ENCODE results near the gene DLG2.

Gene DLG2

DNA sequence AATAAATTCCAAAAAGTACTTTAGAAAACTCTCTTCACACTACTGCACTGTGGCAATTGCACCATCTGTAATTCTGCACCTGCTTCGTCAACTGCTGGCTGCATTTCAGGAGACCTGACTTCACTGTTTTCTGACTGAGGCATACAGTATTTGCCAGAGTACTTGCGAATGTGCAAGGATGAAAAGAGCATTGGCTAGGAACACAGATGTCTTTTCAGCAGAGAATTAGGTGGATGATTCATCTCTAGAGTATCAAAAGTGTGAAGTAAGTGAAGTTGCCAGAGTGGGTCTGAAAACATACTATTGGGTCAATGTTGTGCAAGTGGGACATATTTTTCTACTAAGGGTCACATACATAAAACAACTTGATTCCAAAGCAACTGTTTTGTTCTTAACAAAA is 1913.4 kb downstream of the DLG2 start:
- TF ChIP-seq, protein P1, sequence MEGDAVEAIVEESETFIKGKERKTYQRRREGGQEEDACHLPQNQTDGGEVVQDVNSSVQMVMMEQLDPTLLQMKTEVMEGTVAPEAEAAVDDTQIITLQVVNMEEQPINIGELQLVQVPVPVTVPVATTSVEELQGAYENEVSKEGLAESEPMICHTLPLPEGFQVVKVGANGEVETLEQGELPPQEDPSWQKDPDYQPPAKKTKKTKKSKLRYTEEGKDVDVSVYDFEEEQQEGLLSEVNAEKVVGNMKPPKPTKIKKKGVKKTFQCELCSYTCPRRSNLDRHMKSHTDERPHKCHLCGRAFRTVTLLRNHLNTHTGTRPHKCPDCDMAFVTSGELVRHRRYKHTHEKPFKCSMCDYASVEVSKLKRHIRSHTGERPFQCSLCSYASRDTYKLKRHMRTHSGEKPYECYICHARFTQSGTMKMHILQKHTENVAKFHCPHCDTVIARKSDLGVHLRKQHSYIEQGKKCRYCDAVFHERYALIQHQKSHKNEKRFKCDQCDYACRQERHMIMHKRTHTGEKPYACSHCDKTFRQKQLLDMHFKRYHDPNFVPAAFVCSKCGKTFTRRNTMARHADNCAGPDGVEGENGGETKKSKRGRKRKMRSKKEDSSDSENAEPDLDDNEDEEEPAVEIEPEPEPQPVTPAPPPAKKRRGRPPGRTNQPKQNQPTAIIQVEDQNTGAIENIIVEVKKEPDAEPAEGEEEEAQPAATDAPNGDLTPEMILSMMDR (IDR thresholded peaks at IDR 0.05; ENCODE audit: insufficient read depth, missing control alignments), result no peak
- DNase-seq (ENCODE audit: insufficient read length, low spot score), result no peak
- no peak for FAIRE-seq

DNA sequence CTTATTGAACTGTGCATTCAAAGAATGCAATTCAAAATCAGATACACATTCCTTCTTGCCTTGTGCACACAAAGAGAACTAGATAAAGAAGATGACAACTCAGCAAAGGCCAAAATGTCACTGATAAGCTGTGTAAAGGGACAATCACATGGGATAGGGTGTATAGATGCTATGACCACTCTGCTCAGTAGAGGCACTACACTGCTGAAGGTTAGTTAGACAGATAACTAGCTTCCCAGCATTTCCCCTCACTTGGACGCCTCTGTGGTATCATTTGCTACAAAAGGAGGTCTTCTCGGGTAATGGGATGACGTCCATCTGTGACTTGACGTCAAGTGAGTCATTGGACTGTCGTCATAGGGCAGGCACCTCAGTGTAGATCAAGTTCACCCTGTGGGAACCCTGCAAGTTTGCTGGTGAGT is 1916.0 kb downstream of the DLG2 start:
- TF ChIP-seq, protein P1 (IDR thresholded peaks at IDR 0.05; ENCODE audit: insufficient read depth, missing control alignments), result no peak
- FAIRE-seq (no peak), DNase-seq (ENCODE audit: insufficient read length, low spot score) (no peak)

DNA sequence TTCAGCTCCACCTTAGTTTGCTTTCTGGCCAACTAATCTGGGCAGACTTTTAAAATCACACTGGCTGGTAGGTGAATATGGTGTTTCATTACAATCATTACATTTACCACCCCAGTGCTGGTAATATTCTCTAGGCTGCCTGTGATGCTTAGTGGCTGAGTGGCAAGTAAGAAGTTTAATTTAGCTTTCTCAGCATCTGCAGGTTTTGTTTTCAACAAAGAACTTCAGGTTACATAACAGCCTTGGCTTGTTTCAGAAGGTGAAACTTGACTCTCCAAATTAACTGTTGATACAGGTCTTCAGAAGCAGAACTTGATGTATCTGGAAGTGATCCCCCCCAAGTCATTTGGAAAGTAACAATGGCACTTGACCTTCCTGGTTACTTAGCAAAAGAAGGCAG is 1917.7 kb downstream of the DLG2 start:
- FAIRE-seq, result no peak
- TF ChIP-seq, protein P1 (IDR thresholded peaks at IDR 0.05; ENCODE audit: insufficient read depth, missing control alignments), result no peak
- DNase-seq (ENCODE audit: insufficient read length, low spot score), result no peak

DNA sequence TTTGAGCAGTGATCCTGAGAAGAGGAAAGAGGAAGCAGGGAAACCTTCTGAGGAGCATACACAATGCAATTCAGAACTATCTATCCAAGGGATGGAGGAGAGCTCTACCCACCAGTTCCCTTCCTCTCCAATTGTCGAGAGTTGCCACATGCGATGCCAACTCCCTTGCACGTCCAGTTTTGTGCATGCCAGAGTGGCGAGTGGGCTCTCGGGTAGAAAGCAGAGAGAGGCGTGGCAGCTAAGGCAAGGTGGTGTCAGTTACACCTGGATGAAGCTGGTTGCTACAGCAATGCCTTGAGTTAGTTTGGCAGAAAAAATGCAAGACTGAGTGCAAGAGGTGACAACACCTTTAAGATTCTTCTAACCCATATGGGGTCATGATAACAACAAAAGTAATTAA is 1920.6 kb downstream of the DLG2 start:
- FAIRE-seq, result no peak

DNA sequence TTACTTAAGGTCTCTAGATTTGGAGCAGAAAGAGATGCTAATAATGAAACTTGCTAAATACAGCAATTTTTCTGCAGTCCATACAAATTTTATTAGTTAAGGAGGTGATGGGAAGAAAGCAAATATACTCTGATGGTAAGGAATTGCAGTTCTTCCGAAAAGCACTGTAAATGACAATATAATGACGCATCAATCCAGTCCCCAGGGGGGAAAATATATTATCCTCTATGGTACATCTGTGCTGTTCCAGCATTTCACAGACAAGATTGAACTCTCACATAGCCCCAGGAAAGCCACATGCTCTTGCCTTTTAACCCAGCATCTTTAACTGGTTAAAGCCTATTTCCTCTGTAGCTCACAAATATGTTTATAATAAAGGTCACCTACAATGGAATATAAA is 1924.3 kb downstream of the DLG2 start:
- TF ChIP-seq, protein P1 (IDR thresholded peaks at IDR 0.05; ENCODE audit: insufficient read depth, missing control alignments), result no peak
- no peak for DNase-seq (ENCODE audit: insufficient read length, low spot score)
- FAIRE-seq, result no peak

More for the DNA sequence above, 1920.6 kb downstream of the DLG2 start:
- no peak for DNase-seq (ENCODE audit: insufficient read length, low spot score)
- TF ChIP-seq, protein P1 (IDR thresholded peaks at IDR 0.05; ENCODE audit: insufficient read depth, missing control alignments), result no peak

GRCh38 chr11:83697518-83697917 is 1929.6 kb downstream of the DLG2 start:
- TF ChIP-seq, protein P1 (IDR thresholded peaks at IDR 0.05; ENCODE audit: insufficient read depth, missing control alignments), result no peak

DNA sequence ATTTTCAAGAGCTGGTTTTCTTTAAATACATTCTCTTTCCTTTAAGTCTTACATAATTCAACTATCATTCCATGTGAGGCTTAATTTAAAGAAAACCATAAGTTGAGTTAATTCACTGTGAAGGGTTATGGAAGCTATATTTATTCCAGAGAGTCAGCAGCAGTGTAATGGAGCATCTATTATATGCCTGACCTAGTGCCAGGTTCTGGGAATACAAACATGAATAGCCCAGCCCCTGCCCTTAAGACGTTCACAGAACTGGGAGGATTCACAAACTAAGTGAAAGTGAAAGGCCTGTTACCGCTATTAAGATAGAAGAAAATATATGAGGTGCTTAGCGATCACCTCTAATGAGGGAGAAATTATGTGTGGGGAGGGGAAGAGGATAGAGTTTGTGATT is 1932.1 kb downstream of the DLG2 start:
- FAIRE-seq (no peak), DNase-seq (ENCODE audit: insufficient read length, low spot score) (no peak)
- TF ChIP-seq, protein P1 (IDR thresholded peaks at IDR 0.05; ENCODE audit: insufficient read depth, missing control alignments), result no peak

More at GRCh38 chr11:83697518-83697917, 1929.6 kb downstream of the DLG2 start:
- no peak for DNase-seq (ENCODE audit: insufficient read length, low spot score)
- no peak for FAIRE-seq
